DMS153 treated with DMSO at 0.1 percent for 48 hours (cell line): ENCODE data around the gene ASB6.

ENCODE experiments used
- DNase-seq: peaks from one replicate; lab custom pipeline; 2025; ENCODE audit not compliant: unreplicated experiment; lab: John Stamatoyannopoulos, UW

ASB6 gene

DNA sequence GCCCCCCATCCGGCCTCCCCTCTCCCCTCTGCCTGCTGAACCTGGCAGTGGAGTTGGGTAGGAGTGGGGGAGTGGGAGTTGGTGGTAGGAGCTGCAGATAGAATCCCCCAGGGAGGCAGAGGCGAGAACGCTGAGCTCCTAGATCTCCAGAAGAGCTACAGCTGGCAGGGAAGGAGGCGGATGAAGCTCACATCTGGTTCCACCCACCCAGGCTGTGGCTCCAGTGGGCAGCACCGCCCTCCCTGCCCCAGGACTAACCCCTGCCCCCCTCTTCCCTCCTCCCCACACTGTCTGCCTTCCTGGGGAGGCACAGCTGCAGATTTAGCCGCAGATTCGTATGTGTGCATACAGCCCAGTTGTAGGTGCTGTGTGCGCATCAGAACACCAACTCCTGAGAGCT, 55.3 kb downstream of the ASB6 start:
- no peak for DNase-seq

DNA sequence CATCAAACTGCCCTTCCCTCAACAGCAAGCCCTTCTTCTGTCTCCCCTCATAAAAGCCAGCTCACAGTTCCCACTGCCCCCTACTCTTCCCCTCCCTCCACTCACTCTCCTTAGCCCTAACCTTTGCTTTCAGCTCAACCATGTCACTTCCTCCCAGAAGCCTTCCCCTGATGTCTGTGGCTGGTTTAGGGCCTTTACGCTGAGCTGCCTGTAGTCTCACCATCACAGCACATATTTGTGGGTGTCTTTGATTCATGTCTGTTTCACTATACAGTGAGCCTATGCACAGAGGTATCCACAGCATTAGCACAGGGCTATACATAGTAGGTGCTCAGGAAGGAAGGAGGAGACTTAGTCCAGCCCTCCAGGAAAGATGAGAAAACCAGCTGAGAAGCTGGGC, 55.7 kb downstream of the ASB6 start:
- no peak for DNase-seq

DNA sequence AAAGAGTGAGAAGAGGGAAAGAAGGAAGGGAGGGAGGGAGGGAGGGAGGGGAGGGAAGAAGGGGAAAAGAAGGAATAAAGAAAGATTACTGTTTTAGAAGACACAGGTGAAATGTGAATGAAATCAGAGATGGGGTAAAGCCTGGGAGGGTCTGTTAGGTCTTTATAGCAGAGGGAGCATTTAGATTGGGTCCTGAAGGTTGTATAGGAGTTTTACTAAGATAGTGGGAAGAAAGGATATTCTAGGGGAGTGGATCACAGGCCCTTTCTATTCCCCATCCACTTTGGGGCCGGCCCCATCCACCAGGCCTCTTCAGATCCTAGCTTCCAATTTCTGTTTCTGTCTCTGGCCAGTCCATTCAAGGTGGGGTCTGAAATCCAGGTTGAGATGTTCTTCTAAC, 56.6 kb downstream of the ASB6 start:
- DNase-seq, result no peak
